ENCODE measurements around the gene FBXL20.

The FBXL20 gene

GRCh38 chr17:39231591-39232551 is 169.6 kb downstream of the FBXL20 start (continued):
- TF ChIP-seq ZNF560 (tag by site-specific recombination; IDR thresholded peaks at IDR 0.05; ENCODE audit: borderline replicate concordance) (no peak), ZNF350 (tag by site-specific recombination; IDR thresholded peaks at IDR 0.05) (no peak), ZNF426 (tag by site-specific recombination; IDR thresholded peaks at IDR 0.05) (no peak), ZNF398 (tag by site-specific recombination; IDR thresholded peaks at IDR 0.05) (no peak; the same call in 1 of the 2 replicates), AEBP2 (tag by site-specific recombination; IDR thresholded peaks at IDR 0.05; ENCODE audit: borderline replicate concordance) (no peak), GLI2 (tag by site-specific recombination; IDR thresholded peaks at IDR 0.05; ENCODE audit: borderline replicate concordance, low read depth) (no peak), ZNF394 (tag by site-specific recombination; IDR thresholded peaks at IDR 0.05; ENCODE audit: borderline replicate concordance) (no peak), OVOL3 (tag by site-specific recombination; IDR thresholded peaks at IDR 0.05) (no peak), ZNF148 (tag by site-specific recombination; IDR thresholded peaks at IDR 0.05; ENCODE audit: borderline replicate concordance) (no peak), ZFP41 (tag by site-specific recombination; IDR thresholded peaks at IDR 0.05; ENCODE audit: borderline replicate concordance) (no peak), ZNF391 (tag by site-specific recombination; IDR thresholded peaks at IDR 0.05; ENCODE audit: borderline replicate concordance, low read depth) (no peak), ZNF596 (tag by site-specific recombination; IDR thresholded peaks at IDR 0.05) (0 out of 2 replicates have a peak, but pooled peaks have one; percentile 7), ZFHX2 (tag by site-specific recombination; conservative IDR thresholded peaks at IDR 0.05) (peak; percentile 68), ZNF600 (tag by site-specific recombination; IDR thresholded peaks at IDR 0.05) (peak; percentile 41; the same call in 1 of the 2 replicates), ZNF280C (tag by site-specific recombination; IDR thresholded peaks at IDR 0.05) (no peak), HOXA7 (CRISPR knock-in tag; IDR thresholded peaks at IDR 0.05; ENCODE audit: borderline replicate concordance) (no peak), ZNF561 (tag by site-specific recombination; IDR thresholded peaks at IDR 0.05; ENCODE audit: borderline replicate concordance) (no peak), EGR2 (tag by site-specific recombination; IDR thresholded peaks at IDR 0.05; ENCODE audit: low read depth) (peak; percentile 76), ZBTB26 (tag by site-specific recombination; optimal IDR thresholded peaks at IDR 0.05) (peak; percentile 12), ZNF404 (tag by site-specific recombination; IDR thresholded peaks at IDR 0.05) (no peak), ZNF324 (tag by site-specific recombination; IDR thresholded peaks at IDR 0.05) (0 out of 2 replicates have a peak, but pooled peaks have one; percentile 77), ATF2 (tag by site-specific recombination; IDR thresholded peaks at IDR 0.05; ENCODE audit: low read depth) (no peak), BCL6B (tag by site-specific recombination; IDR thresholded peaks at IDR 0.05) (no peak), ZNF585B (tag by site-specific recombination; IDR thresholded peaks at IDR 0.05) (no peak), ZNF510 (tag by site-specific recombination; IDR thresholded peaks at IDR 0.05; ENCODE audit: insufficient replicate concordance) (no peak)

All from HEK293 (cell line).